ENCODE data around the gene PGD. TPM values are rescaled to one million over a fixed set of nuclear protein-coding genes. Genes with fewer than 3 reads are reported as not detected.
"Not testable (repeated sequence)": the region's sequence is repeated elsewhere in the genome, so short reads cannot be mapped to it uniquely, and the experiment has no call there.

PGD gene
- total RNA-seq, 1 donor from 2014 or later, result 152 TPM

DNA sequence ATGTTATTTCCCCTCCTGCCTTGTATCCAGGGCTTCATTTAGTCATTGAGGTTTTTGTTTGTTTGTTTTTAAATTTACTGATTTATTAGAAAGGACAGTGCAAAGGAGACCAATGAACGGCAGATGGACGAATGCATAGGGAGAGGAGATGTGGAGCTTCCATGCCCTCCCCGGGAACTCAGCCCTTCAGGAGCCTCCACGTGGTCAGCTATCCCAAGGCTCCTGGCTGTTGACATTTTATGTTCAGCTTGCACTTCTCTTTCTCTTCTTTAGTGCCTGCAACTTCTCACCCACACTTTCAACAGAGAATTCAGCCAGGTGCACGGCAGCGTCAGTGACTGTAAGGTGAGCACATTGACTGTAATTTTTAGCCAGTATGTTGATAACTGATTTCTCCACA is 30.7 kb upstream of the PGD start:
- Histone ChIP-seq H3K27ac (no peak overlapping the region), H3K4me3 (no peak overlapping the region), H3K9me3 (no peaks in the 10 kb centered on the region), H3K36me3 (peaks cover 62 to 83% of the 10 kb centered on the region in 2 donors), H3K27me3 (no peaks in the 10 kb centered on the region), H3K4me1 (no peaks in the 10 kb centered on the region)
- TF ChIP-seq, protein P1, sequence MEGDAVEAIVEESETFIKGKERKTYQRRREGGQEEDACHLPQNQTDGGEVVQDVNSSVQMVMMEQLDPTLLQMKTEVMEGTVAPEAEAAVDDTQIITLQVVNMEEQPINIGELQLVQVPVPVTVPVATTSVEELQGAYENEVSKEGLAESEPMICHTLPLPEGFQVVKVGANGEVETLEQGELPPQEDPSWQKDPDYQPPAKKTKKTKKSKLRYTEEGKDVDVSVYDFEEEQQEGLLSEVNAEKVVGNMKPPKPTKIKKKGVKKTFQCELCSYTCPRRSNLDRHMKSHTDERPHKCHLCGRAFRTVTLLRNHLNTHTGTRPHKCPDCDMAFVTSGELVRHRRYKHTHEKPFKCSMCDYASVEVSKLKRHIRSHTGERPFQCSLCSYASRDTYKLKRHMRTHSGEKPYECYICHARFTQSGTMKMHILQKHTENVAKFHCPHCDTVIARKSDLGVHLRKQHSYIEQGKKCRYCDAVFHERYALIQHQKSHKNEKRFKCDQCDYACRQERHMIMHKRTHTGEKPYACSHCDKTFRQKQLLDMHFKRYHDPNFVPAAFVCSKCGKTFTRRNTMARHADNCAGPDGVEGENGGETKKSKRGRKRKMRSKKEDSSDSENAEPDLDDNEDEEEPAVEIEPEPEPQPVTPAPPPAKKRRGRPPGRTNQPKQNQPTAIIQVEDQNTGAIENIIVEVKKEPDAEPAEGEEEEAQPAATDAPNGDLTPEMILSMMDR (IDR thresholded peaks at IDR 0.05), result no peak
- DNase-seq (ENCODE audit: low spot score in 2 of 2), result no peak
- intact Hi-C loops (cut with DNase I), result no loop called here

DNA sequence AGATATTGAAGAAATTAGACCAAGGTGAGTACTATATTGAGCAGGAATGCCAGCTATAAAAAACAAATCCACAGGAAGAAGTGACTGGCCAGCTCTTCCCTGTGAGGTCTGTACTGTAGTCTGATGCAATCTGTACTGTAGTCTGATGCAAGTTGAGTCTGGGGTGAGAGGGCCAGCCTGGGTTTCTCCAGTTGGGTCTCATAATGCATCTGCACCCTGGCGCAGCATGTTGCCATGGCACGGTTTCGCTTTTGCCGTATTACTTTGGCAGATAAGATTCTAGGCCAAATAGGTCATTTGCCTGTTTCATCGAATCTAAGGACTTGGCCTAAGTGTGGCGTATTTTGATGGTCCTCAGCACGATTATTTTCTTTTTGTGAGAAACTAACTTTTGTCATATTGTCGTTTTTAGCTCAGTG is 24.4 kb upstream of the PGD start:
- Histone ChIP-seq H3K27ac (no peak overlapping the region), H3K36me3 (peaks cover 40 to 65% of the 10 kb centered on the region in 2 donors), H3K4me3 (no peak overlapping the region), H3K9me3 (no peaks in the 10 kb centered on the region), H3K4me1 (peaks cover 0 to 6% of the 10 kb centered on the region in 2 donors), H3K27me3 (no peaks in the 10 kb centered on the region)
- intact Hi-C loops (cut with DNase I), result loop anchor here (10.0 kb wide), 1 partner anchor 120 kb away; no protein-coding TSS in a partner anchor
- no peak for DNase-seq (ENCODE audit: low spot score in 2 of 2)
- TF ChIP-seq, protein P1 (IDR thresholded peaks at IDR 0.05), result no peak

DNA sequence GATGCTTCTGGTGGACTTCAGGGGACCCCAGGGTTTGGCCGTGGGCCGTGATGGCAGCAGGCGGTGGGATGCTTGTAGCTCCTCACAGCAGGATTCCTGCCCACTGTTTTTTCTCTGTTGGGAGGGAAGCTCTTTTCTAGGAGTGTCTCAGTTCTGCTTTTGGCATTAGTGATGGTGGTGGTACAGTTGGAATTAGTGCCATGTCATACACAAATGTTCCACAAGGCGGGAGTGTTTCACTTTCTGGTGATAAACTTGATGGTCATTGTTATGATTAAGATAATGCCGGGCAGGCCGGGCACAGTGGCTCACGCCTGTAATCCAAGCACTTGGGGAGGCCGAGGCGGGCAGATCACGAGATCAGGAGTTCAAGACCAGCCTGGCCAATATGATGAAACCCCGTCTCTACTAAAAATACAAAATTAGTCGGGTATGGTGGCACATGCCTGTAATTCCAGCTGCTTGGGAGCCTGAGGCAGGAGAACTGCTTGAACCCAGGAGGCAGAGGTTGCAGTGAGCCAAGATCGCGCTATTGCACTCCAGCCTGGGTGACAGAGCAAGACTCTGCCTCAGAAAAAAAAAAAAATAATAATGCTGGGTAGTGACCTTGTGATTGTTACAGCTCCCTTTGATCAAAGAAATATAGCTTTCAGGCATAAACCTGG is 21.4 kb upstream of the PGD start:
- not testable (repeated sequence) for H3K9me3 ChIP-seq, H3K27me3 ChIP-seq, H3K4me3 ChIP-seq
- H3K27ac ChIP-seq, result peak overlapping the region; percentile 73 to 82
- H3K36me3 ChIP-seq, result peaks cover 16 to 40% of the 10 kb centered on the region in 2 donors
- TF ChIP-seq, protein P1 (IDR thresholded peaks at IDR 0.05), result peak; percentile 64 to 92 (median 77)
- peaks cover 0 to 12% of the 10 kb centered on the region in 2 donors for H3K4me1 ChIP-seq
- intact Hi-C loops (cut with DNase I), result loop anchor here (1.0 to 10.0 kb wide), 3 partner anchors 21 to 117 kb away; no protein-coding TSS in a partner anchor
- peak; percentile 22 to 92 for DNase-seq (ENCODE audit: low spot score in 2 of 2)

DNA sequence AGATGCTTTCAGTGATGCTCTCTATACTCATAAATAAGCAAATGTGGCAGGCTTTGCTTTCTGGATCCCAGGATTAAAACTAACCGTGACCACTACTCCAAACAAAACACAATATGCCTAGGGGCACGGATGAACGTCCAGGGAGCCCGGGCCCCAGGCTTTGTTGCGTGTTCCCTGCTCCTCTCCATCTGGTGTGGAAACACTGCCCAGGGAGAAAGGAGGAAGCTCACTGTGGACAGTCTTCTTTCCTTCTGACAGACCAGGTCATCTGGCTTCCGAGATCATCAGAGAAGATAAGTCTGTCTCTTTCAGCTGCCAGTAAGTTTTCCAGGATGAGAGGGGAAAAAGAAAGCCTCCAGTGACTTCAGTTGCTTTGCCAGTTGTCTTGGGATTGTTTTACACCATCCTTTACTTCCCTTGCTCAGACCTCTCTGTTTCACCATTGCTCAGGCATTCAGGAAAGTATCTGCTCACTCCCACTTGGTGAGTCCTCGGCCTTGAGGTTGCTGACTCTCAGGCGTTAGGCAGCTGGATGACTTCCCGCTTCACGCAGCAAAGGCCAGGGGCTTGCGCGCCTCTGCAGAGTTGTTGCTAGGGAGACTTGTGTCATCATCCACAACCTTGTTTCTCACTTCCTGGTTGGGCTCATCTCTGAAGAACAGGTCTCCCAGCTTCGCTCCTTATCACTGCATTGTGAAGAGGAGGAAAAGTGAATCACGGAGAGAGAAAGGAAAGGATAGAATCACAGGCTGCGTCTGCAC is 20.6 kb upstream of the PGD start:
- H3K27me3 ChIP-seq, result no peaks in the 10 kb centered on the region
- no peaks in the 10 kb centered on the region for H3K9me3 ChIP-seq
- peak overlapping the region; percentile 73 to 82 for H3K27ac ChIP-seq
- TF ChIP-seq, protein P1 (IDR thresholded peaks at IDR 0.05), result no peak
- H3K4me3 ChIP-seq, result no peak overlapping the region
- intact Hi-C loops (cut with DNase I), result loop anchor here (10.0 kb wide), 1 partner anchor 117 kb away; no protein-coding TSS in a partner anchor
- DNase-seq (ENCODE audit: low spot score in 2 of 2), result peak in 1 of 2 donors; percentile 69
- H3K36me3 ChIP-seq, result peaks cover 16 to 39% of the 10 kb centered on the region in 2 donors
- H3K4me1 ChIP-seq, result peaks cover 0 to 12% of the 10 kb centered on the region in 2 donors

DNA sequence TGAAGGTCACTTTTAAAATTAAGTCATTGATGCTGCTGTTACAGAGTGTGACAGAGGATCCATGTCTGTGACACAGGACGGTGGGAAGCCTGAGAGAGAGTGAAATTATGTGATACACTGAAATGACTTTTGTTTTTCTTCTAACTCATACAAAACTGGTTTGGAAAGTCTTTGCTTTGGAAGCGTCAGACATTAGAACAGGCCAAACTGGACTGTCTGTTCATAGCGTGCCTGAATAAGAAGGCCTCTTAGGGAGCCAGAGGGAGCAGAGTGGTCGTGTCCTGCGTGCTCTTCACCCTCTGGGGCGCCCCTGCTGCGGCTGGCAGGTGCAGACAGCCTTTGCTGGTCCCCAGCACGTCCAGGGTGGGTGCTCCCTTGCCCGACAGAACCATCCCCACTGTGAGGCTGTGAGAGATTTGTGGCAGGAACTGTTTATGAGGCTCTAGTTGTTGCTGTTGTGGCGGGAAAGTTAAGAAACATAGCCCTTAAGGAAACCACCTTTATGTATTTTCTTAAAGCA is 19.7 kb upstream of the PGD start:
- TF ChIP-seq, protein P1 (IDR thresholded peaks at IDR 0.05), result no peak
- intact Hi-C loops (cut with DNase I), result loop anchor here (10.0 kb wide), 1 partner anchor 116 kb away; no protein-coding TSS in a partner anchor
- no peak for DNase-seq (ENCODE audit: low spot score in 2 of 2)
- H3K9me3 ChIP-seq, result no peaks in the 10 kb centered on the region
- no peaks in the 10 kb centered on the region for H3K27me3 ChIP-seq
- peaks cover 0 to 12% of the 10 kb centered on the region in 2 donors for H3K4me1 ChIP-seq
- no peak overlapping the region for H3K27ac ChIP-seq
- peaks cover 12 to 30% of the 10 kb centered on the region in 2 donors for H3K36me3 ChIP-seq
- no peak overlapping the region for H3K4me3 ChIP-seq

Data from ascending aorta (tissue), 2 donors.